ENCODE measurements around the gene LRRTM4. TPM values are rescaled to one million over a fixed set of nuclear protein-coding genes. Genes with fewer than 3 reads are reported as not detected.
"Not testable (repeated sequence)": the region's sequence is repeated elsewhere in the genome, so short reads cannot be mapped to it uniquely, and the experiment has no call there.

LRRTM4 gene
- total and polyA plus RNA-seq, 2 donors from 2014 or later, result 0.19 TPM; not detected in 1

DNA sequence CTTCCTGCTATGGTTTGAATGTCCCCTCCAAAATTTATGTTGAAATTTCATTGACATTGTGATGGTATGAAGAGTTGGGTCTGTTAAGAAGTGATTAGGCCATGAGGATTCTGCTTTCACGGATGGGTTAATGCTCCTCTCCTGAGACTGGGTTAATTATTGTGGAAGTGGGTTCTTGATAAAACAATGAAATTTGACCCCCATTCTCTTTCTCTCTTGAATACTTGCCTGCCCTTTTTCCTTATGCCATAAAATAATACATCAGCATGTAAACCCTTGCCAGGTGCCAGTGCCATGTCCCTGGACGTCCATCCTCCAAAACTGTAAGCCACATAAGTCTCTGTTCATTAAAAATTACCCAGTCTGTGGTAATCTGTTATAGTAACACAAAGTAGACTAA lies 352.8 kb downstream of the LRRTM4 start:
- peak in 1 of 5 donors; percentile 14 for DNase-seq
- Histone ChIP-seq H3K27me3 (ENCODE audit: control insufficient read depth, insufficient read depth, low read length) (no peaks in the 10 kb centered on the region), H3K27ac (ENCODE audit: low read depth in 2 of 2, low read length in 2 of 2) (no peak overlapping the region), H3K4me1 (ENCODE audit: control insufficient read depth in 2 of 3, insufficient read depth in 2 of 3, low read depth in 1 of 3, low read length in 3 of 3) (no peaks in the 10 kb centered on the region), H3K9ac (ENCODE audit: low read length in 3 of 3) (no peak overlapping the region), H3K9me3 (ENCODE audit: control insufficient read depth in 2 of 3, insufficient read depth in 1 of 3, low read length in 3 of 3) (no peaks in the 10 kb centered on the region), H3K36me3 (ENCODE audit: control insufficient read depth in 2 of 3, insufficient read depth in 3 of 3, low read length in 3 of 3) (no peaks in the 10 kb centered on the region), H3K4me3 (ENCODE audit: low read length in 3 of 3) (no peak overlapping the region)
- intact Hi-C loops (cut with DNase I), result no loop called here
- TF ChIP-seq, protein P1, sequence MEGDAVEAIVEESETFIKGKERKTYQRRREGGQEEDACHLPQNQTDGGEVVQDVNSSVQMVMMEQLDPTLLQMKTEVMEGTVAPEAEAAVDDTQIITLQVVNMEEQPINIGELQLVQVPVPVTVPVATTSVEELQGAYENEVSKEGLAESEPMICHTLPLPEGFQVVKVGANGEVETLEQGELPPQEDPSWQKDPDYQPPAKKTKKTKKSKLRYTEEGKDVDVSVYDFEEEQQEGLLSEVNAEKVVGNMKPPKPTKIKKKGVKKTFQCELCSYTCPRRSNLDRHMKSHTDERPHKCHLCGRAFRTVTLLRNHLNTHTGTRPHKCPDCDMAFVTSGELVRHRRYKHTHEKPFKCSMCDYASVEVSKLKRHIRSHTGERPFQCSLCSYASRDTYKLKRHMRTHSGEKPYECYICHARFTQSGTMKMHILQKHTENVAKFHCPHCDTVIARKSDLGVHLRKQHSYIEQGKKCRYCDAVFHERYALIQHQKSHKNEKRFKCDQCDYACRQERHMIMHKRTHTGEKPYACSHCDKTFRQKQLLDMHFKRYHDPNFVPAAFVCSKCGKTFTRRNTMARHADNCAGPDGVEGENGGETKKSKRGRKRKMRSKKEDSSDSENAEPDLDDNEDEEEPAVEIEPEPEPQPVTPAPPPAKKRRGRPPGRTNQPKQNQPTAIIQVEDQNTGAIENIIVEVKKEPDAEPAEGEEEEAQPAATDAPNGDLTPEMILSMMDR (IDR thresholded peaks at IDR 0.05; ENCODE audit: borderline replicate concordance, extremely low read depth, insufficient read depth), result no peak
- no peak for FAIRE-seq

DNA sequence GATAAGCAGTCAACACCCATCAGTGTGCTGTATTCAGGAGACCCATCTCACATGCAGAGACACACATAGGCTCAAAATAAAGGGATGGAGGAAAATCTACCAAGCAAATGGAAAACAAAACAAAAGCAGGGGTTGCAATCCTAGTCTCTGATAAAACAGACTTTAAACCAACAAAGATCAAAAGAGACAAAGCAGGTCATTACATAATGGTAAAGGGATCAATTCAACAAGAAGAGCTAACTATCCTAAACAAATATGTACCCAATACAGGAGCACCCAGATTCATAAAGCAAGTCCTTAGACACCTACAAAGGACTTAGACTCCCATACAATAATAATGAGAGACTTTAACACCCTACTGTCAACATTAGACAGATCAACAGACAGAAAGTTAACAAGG lies 358.2 kb downstream of the LRRTM4 start:
- intact Hi-C loops (cut with DNase I); FAIRE-seq; H3K4me1 ChIP-seq (ENCODE audit: control insufficient read depth in 2 of 3, insufficient read depth in 2 of 3, low read depth in 1 of 3, low read length in 3 of 3); H3K9me3 ChIP-seq (ENCODE audit: control insufficient read depth in 2 of 3, insufficient read depth in 1 of 3, low read length in 3 of 3); H3K9ac ChIP-seq (ENCODE audit: low read length in 3 of 3); DNase-seq; H3K27me3 ChIP-seq (ENCODE audit: control insufficient read depth, insufficient read depth, low read length); H3K27ac ChIP-seq (ENCODE audit: low read depth in 2 of 2, low read length in 2 of 2); H3K36me3 ChIP-seq (ENCODE audit: control insufficient read depth in 2 of 3, insufficient read depth in 3 of 3, low read length in 3 of 3); H3K4me3 ChIP-seq (ENCODE audit: low read length in 3 of 3): not testable (repeated sequence)

GRCh38 chr2:77161009-77161408 lies 361.2 kb downstream of the LRRTM4 start:
- TF ChIP-seq, protein P1 (IDR thresholded peaks at IDR 0.05; ENCODE audit: borderline replicate concordance, extremely low read depth, insufficient read depth), result no peak
- H3K36me3 ChIP-seq (ENCODE audit: control insufficient read depth in 2 of 3, insufficient read depth in 3 of 3, low read length in 3 of 3), result no peaks in the 10 kb centered on the region
- DNase-seq, result no peak
- no peak for FAIRE-seq
- no peak overlapping the region for H3K4me3 ChIP-seq (ENCODE audit: low read length in 3 of 3)
- no peak overlapping the region for H3K27ac ChIP-seq (ENCODE audit: low read depth in 2 of 2, low read length in 2 of 2)
- intact Hi-C loops (cut with DNase I), result no loop called here
- no peaks in the 10 kb centered on the region for H3K27me3 ChIP-seq (ENCODE audit: control insufficient read depth, insufficient read depth, low read length)
- H3K4me1 ChIP-seq (ENCODE audit: control insufficient read depth in 2 of 3, insufficient read depth in 2 of 3, low read depth in 1 of 3, low read length in 3 of 3), result no peaks in the 10 kb centered on the region
- H3K9me3 ChIP-seq (ENCODE audit: control insufficient read depth in 2 of 3, insufficient read depth in 1 of 3, low read length in 3 of 3), result no peaks in the 10 kb centered on the region
- H3K9ac ChIP-seq (ENCODE audit: low read length in 3 of 3), result no peak overlapping the region

DNA sequence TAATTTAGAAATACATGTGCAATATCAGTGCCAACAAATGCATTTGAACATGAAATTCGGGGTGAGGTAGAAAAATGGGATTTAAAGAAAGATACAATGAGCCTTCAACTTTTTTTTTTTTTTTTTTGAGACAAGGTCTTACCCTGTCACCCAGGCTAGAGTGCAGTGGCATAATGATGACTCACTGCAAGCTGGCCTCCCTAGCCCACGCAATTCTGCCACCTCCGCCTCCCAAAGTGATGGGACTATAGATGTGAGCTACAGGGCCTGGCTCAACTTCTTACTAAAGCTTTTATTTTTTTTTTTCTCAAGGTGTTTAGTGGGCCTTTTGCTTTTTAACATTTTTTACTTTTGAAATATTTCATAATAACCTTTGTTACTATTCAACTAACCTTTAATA lies 365.6 kb downstream of the LRRTM4 start:
- TF ChIP-seq, protein P1 (IDR thresholded peaks at IDR 0.05; ENCODE audit: borderline replicate concordance, extremely low read depth, insufficient read depth), result no peak
- no peaks in the 10 kb centered on the region for H3K36me3 ChIP-seq (ENCODE audit: control insufficient read depth in 2 of 3, insufficient read depth in 3 of 3, low read length in 3 of 3)
- H3K27ac ChIP-seq (ENCODE audit: low read depth in 2 of 2, low read length in 2 of 2), result no peak overlapping the region
- no peak overlapping the region for H3K4me3 ChIP-seq (ENCODE audit: low read length in 3 of 3)
- no peaks in the 10 kb centered on the region for H3K9me3 ChIP-seq (ENCODE audit: control insufficient read depth in 2 of 3, insufficient read depth in 1 of 3, low read length in 3 of 3)
- intact Hi-C loops (cut with DNase I), result no loop called here
- H3K9ac ChIP-seq (ENCODE audit: low read length in 3 of 3), result no peak overlapping the region
- FAIRE-seq (no peak), DNase-seq (no peak)
- no peaks in the 10 kb centered on the region for H3K4me1 ChIP-seq (ENCODE audit: control insufficient read depth in 2 of 3, insufficient read depth in 2 of 3, low read depth in 1 of 3, low read length in 3 of 3)
- no peaks in the 10 kb centered on the region for H3K27me3 ChIP-seq (ENCODE audit: control insufficient read depth, insufficient read depth, low read length)
